Activated T-cell treated with anti-CD3 and anti-CD28 coated beads for 24 hours (primary cell): ENCODE measurements around the gene BCAS4.

ENCODE experiments used
- DNase-seq: peaks from one replicate; pipeline ENCODE4 v3.0.0-alpha.2; 2020; ENCODE audit warnings: low read depth

BCAS4 gene

DNA sequence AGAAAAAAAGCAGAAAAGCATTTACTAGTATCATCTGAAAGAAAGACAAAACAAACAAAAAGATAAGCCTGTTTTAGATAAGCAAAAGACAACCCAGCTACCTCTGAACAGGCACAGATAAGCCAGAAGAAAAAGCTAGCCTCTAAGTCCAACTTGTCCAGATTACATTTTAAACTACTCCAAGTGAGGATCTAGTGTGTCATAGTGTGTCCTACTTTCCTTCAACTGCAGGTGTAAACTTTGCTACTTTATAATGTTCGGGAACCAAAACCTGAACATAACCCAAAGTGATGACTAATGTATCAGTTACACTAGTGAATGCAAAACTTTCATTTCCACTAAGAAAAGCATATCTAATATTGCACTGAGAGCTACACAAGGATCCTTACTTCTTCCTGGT, 116.9 kb downstream of the BCAS4 start:
- no peak for DNase-seq

DNA sequence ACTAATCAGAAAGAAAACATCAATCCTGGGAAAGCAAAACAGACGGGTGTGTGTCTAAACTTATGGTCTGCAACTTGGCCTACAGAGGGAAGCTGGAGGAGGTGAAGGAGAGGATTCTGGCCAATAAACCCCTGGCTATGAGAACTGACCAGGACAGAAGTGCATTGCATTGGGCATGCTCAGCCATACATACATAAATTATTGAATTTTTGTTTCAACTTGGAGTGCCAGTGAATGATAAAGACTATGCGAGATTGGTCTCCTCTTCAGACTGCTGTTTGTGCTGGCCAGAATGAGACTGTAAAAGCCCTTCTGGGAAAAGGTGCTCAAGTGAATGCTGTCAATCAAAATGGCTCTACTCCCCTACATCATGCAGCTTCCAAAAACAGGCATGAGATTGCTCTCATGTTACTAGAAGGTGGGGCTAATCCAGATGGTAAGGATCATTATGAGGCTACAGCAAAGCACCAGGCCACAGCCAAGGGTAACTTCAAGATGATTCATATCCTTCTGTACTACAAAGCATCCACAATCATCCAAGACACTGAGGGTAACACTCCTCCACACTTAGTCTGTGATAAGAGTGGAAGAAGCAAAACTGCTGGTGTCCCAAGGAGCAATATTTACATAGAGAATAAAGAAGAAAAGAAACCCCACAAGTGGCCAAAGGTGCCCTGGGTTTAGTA, 119.0 kb downstream of the BCAS4 start:
- DNase-seq, result no peak

DNA sequence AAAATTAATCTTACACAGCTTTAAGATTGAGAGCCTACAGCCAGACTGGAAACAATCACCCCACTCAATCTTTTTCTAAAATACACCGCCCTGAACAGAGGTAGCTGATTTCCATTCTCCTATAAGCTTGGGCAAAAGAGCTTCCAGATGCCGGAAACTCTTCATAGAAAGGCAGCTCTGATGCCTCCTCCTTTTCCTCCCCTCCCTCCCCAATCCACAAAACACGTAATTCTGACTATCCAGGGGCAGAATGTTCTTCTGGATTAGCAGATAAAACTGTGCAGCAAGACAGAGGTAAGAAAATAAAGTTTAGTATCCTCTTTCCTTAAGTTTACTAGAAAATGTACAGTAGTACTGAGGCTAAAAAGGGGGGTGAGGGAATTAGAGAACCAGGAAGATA, 120.6 kb downstream of the BCAS4 start:
- DNase-seq, result no peak

DNA sequence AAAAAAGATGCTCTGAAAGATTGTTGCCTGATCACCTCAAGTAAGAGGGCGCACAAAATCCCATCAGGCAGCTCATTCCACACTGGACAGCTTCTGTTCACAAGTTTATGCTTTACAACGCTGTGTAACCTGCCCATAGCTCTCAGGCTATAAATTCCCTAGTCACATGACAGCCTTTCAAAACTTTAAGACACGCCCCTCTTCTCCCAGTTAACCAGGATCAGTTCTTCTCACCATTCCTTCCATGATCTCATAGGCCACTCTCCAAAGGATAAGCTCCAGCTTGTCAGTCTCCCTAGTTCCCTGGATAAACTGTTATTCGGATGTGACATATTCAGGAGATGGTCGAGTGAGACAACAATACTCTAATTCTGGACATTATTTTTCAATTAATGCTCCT, 121.4 kb downstream of the BCAS4 start:
- no peak for DNase-seq

DNA sequence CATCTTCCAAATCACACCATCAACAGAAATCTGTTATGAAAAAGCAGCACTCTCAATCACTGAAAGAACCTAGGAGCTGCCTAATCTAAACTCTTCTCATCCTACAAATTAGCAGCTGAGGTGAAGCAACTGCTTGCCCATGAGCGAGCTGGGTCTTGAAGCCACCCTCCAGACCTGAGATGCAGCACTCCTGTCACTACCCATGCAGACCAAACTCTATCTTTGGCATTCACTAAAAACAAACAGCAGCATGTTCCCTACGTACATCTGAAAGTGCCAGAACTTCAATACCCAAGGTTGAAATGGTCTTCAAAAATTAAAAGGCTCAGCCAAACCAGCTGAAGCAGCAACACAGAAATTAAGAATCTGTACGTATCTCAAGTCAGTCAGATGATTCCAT, 122.1 kb downstream of the BCAS4 start:
- no peak for DNase-seq

DNA sequence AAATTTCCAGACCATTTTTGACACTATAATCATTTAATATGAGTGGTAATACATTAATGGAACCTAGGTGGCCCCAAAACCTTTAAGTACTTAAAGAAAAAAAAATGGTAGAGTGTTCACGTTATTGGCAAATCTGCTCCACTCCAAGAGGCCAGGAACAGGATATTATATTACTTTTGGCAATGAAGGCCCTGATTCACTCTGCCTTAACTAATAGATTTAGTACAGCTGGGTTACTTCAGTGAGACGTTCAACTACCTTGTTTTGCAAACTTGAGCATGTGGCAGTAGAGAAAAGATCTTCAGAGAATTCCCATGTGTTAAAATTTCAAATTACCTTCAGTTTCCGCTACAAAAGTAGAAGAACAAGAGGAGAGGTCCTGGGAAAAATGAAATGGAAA, 123.5 kb downstream of the BCAS4 start:
- no peak for DNase-seq

DNA sequence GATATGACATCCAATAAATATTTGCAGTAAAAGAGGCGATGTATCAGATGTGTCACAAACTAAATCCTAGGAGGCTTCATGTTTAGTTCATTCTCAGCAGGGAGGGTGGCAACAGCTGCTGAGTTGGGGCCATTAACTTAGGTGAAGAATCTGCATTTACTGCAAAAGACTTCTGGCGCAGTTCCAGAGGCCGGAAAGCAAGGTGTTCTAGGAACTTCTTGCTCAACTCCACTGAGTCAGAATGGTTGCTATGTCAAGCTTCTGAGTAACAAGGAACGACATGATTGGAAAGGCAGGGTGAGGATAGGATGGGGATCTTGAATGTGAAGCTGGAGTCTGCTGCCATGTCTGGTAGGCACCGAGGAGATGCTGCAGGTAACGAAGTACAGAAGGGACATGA, 124.7 kb downstream of the BCAS4 start:
- DNase-seq, result no peak

DNA sequence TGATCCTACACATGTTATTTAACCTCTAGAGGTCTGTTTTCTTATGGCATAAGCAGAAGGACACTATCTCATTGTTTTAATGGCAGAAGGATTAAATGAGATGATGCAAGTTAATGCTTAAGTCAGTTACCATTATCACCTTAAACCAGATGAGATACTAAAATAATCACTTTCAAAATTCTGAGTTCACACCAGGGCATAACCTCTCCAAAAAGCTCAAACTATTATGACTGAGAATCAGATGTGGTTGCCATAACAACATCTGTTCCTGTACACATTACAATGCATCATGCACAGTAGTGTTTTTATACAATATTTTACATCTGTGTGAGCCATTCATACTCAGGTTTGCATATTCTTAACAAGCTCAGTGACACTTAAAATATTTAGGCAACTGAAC, 126.1 kb downstream of the BCAS4 start:
- no peak for DNase-seq

DNA sequence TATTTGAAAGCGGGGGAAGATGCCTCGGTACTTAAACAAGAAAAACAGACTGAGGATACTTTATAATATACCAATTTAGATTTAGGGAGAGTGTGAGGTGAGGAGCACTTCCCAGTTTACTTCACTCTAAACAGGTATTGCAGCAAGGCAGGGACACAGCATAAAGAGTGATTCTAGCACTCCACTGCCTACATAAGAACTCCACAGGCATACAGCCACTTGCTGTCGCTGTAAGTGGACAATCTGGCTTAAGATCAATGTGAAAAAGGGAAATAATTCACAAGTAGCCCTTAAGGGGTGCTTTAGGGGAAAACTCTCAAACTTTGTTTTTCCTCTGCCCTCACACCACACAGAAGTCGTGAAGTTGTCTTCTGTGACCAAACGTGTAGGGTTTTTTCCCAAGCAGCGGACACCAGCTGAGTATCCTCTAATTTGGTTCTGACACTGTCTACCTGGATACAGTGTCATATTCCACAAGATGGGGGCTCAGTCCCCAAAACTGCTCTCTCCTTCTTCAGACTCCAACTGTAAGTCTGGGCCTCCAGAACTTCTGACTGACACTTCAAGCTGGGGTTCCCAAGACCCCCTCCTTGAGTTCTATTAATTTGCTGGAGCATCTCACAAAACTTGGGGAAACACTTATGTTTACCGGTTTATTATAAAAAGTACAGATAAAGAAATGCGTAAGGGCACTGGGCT, 127.1 kb downstream of the BCAS4 start:
- DNase-seq, result no peak

DNA sequence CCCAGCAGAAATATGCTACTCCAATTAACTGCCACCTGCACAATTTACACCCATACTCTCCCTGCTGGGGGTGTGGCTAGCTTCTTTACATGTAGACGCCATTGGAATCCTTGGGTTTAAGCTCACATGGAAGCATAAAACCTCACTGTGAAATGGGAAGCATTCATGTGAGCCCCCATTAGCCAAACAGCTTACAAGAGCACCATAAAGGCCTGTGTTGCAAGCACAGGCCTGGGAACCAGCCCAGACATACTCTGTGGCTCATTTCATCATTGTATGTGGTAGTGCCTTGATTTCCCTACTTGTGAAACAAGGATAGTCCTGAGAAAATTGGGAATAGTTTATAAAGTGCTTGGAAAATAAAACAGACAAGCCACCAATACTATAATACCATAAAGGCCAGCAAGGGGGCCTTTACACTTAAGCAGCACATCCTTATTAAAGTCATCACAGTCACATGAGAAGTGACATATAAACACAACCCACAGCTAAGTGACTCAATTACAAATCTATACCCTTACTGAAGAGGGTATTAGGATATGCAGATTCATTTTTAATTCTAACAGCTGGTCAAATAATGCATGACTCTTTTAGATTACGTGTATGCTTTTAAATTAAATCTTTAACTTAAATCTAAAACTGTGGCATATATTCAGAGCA, 129.5 kb downstream of the BCAS4 start:
- DNase-seq, result no peak

DNA sequence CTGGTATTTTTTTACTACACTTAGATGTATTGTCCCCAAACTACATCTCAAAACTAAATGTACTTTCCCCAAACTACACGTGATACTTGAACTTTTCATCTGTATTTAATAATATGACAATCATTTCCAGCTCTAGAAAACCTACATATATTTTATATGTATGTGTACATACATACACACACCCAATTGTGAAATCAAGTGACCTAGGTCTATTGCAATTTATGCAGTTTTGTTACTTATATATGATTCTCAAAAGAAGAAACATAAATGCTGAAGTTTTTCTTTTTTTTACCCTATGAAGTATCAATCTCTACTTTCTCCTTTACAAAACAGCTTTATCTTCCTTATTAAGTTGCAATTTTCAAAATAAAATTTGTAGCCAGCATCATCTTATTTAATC, 131.7 kb downstream of the BCAS4 start:
- no peak for DNase-seq
